B cell (primary cell): ENCODE data around the gene MTG2. TPM values are rescaled to one million over a fixed set of nuclear protein-coding genes. Genes with fewer than 3 reads are reported as not detected.

ENCODE experiments used
- ATAC-seq: fragments of 200-7000 bp; cut with Tn5 transposase; one replicate; pipeline ENCODE4 v1.10.0; 2021; ENCODE audit warnings: low read depth, mild to moderate bottlenecking, moderate number of reproducible peaks, moderate library complexity
- CTCF ChIA-PET: fragments of 350-600 bp; sonication (Branson Sonifier 250); formaldehyde crosslinking; loops from one replicate; lab custom pipeline; 2021; ENCODE audit warnings: antibody characterized with exemption, inconsistent platforms; lab: Charles Lee
- POLR2A ChIA-PET: fragments of 350-600 bp; sonication (Branson Sonifier 250); formaldehyde crosslinking; loops from one replicate; lab custom pipeline; 2021; ENCODE audit warnings: antibody characterized with exemption; lab: Charles Lee
- DNase-seq: peaks from one replicate; pipeline ENCODE4 v3.0.0; 2013
- H2AFZ ChIP-seq: 2 replicates; pipeline ENCODE4 v1.6.1; 2012; ENCODE audit warnings: mild to moderate bottlenecking, low read depth, low read length; ENCODE audit not compliant: insufficient read depth, poor library complexity, severe bottlenecking
- H3K27ac ChIP-seq, 2 donors: 1 replicate in 1 of 2; 2 replicates in 1 of 2; pipeline ENCODE4 v1.5.1; 2012 to 2013; ENCODE audit warnings: low read length in 2 of 2, mild to moderate bottlenecking in 2 of 2, moderate library complexity in 1 of 2
- H3K27me3 ChIP-seq, 4 experiments: fragments of 200-600 bp in 1 of 4; sonication (generic) in 1 of 4; replicated peaks in 1 of 4; 1 replicate in 2 of 4; 2 replicates in 2 of 4; pipeline versions ENCODE4 v1.6.1 to v1.7.0; 2013 to 2016; ENCODE audit warnings: low read length in 3 of 4, mild to moderate bottlenecking in 2 of 4, mixed read lengths in 1 of 4, moderate library complexity in 1 of 4; ENCODE audit not compliant: insufficient read depth in 4 of 4, control insufficient read depth in 3 of 4; ENCODE audit errors: control extremely low read depth in 1 of 4
- H3K36me3 ChIP-seq, 2 experiments: replicated peaks in 1 of 2; 1 replicate in 1 of 2; 2 replicates in 1 of 2; pipeline versions ENCODE4 v1.6.1 to v1.7.1; 2013; ENCODE audit warnings: low read length in 1 of 2; ENCODE audit not compliant: insufficient read depth in 2 of 2, control insufficient read depth in 1 of 2; ENCODE audit errors: control extremely low read depth in 1 of 2, extremely low read depth in 1 of 2
- H3K4me1 ChIP-seq, 2 donors: fragments of 200-600 bp in 1 of 2; sonication (generic) in 1 of 2; 1 replicate in 1 of 2; 2 replicates in 1 of 2; pipeline versions ENCODE4 v1.5.1 to v1.6.1; 2013 to 2017; ENCODE audit warnings: low read length in 2 of 2; ENCODE audit not compliant: control insufficient read depth in 2 of 2, insufficient read depth in 2 of 2
- H3K4me2 ChIP-seq: replicated peaks from 2 replicates; pipeline ENCODE3; 2012; ENCODE audit warnings: mild to moderate bottlenecking, low read depth, low read length; ENCODE audit not compliant: poor library complexity, severe bottlenecking
- H3K4me3 ChIP-seq, 5 experiments: fragments of 200-600 bp in 1 of 5; sonication (generic) in 1 of 5; 1 replicate in 3 of 5; 2 replicates in 2 of 5; pipeline versions ENCODE4 v1.5.1 to v1.7.0; 2011 to 2016; ENCODE audit warnings: low read length in 4 of 5, mild to moderate bottlenecking in 4 of 5, low read depth in 2 of 5, control low read depth in 1 of 5, moderate library complexity in 1 of 5; ENCODE audit not compliant: insufficient read depth in 1 of 5; ENCODE audit errors: control extremely low read depth in 1 of 5, extremely low read depth in 1 of 5
- H3K79me2 ChIP-seq: fragments of 200-600 bp; sonication (generic); one replicate; pipeline ENCODE4 v1.6.0; 2016; ENCODE audit warnings: low read length; ENCODE audit not compliant: control insufficient read depth, insufficient read depth
- H3K9ac ChIP-seq: fragments of 200-600 bp; sonication (generic); 2 replicates; pipeline ENCODE4 v1.6.1; 2017; ENCODE audit warnings: mild to moderate bottlenecking, low read length, moderate library complexity
- H3K9me3 ChIP-seq, 3 donors: one replicate each; pipeline versions ENCODE4 v1.6.1 to v1.7.1; 2013; ENCODE audit warnings: low read length in 2 of 3; ENCODE audit not compliant: control insufficient read depth in 2 of 3, insufficient read depth in 1 of 3; ENCODE audit errors: control extremely low read depth in 1 of 3
- H4K20me1 ChIP-seq: 2 replicates; pipeline ENCODE4 v1.6.0; 2012; ENCODE audit warnings: mild to moderate bottlenecking, low read length; ENCODE audit not compliant: insufficient read depth, control insufficient read depth, poor library complexity, severe bottlenecking
- H3K27ac Mint-ChIP-seq: one replicate; pipeline ENCODE4 v1.8.0; 2021; ENCODE audit warnings: mixed read lengths
- H3K27me3 Mint-ChIP-seq: one replicate; pipeline ENCODE4 v1.8.0; 2021; ENCODE audit warnings: mixed read lengths
- H3K4me1 Mint-ChIP-seq: one replicate; pipeline ENCODE4 v1.8.0; 2021; ENCODE audit warnings: mixed read lengths
- H3K4me3 Mint-ChIP-seq: one replicate; pipeline ENCODE4 v1.8.0; 2021; ENCODE audit warnings: mixed read lengths
- H3K9me3 Mint-ChIP-seq: one replicate; pipeline ENCODE4 v1.8.0; 2022; ENCODE audit warnings: mixed read lengths; ENCODE audit not compliant: insufficient read depth
- EZH2 ChIP-seq: IDR thresholded peaks from 2 replicates; pipeline ENCODE4 v1.6.1; 2012; ENCODE audit warnings: borderline replicate concordance, low read depth, mild to moderate bottlenecking, moderate library complexity, low read length; ENCODE audit not compliant: insufficient read depth, poor library complexity, severe bottlenecking
- WGBS: methylation state at CpG from one replicate; pipeline ENCODE4 v1.1.5; 2013; ENCODE audit warnings: missing lambda C conversion rate; ENCODE audit not compliant: insufficient coverage; 5-methylcytosine and 5-hydroxymethylcytosine counted together
- intact Hi-C: fragments of 100-400 bp; cut with micrococcal nuclease; formaldehyde crosslinking; loops from one replicate; pipeline ENCODE4 v1.10.0; 2022
- polyA plus RNA-seq: library from polyadenylated mRNA; depleted of rRNA; stranded (reverse); fragments of >200 nt; gene quantifications from 2 replicates; pipeline ENCODE4 v1.2.3, GENCODE V29; 2012
- total RNA-seq, 2 donors: library from RNA; stranded (reverse); fragments of 120-200 nt in 1 of 2; gene quantifications; 1 replicate in 1 of 2; 2 replicates in 1 of 2; pipeline versions ENCODE4 v1.2.3 to v1.2.4, GENCODE V29; 2013 to 2022
- TF ChIP-seq, protein P1 (sequence below): fragments of 200-600 bp; IDR thresholded peaks from one replicate; pipeline ENCODE4 v1.8.0; 2022; ENCODE audit warnings: antibody characterized with exemption, mild to moderate bottlenecking

The MTG2 gene
- total and polyA plus RNA-seq, 2 donors (not counting 1 experiment from before 2014, with no cell fraction given): 29.6 to 48.4 TPM

- DNase-seq: no peak
- ChIA-PET POLR2A (no interaction called here), CTCF (no interaction called here)
- 96% methylated on average over 19 of the region's 19 CpGs for WGBS
- no peak overlapping the region for H3K27ac ChIP-seq
- H3K4me2 ChIP-seq: no peak overlapping the region
- intact Hi-C loops: no loop called here
- peaks cover 0 to 27% of the 10 kb centered on the region in 2 experiments for H3K36me3 ChIP-seq
- peaks cover 95% of the 10 kb centered on the region for H4K20me1 ChIP-seq
- Mint-ChIP-seq H3K4me1 (peaks cover 31% of the 10 kb centered on the region), H3K27ac (no peak overlapping the region), H3K9me3 (no peaks in the 10 kb centered on the region), H3K4me3 (no peak overlapping the region), H3K27me3 (no peaks in the 10 kb centered on the region)
- H3K9ac ChIP-seq: no peak overlapping the region
- H2AFZ ChIP-seq: no peak overlapping the region
- no peak overlapping the region for H3K4me3 ChIP-seq
- peaks cover 9 to 16% of the 10 kb centered on the region in 2 donors for H3K4me1 ChIP-seq
- peaks cover 99% of the 10 kb centered on the region for H3K79me2 ChIP-seq
- no peaks in the 10 kb centered on the region for H3K9me3 ChIP-seq
- no peak for TF ChIP-seq EZH2
- TF ChIP-seq, protein P1, sequence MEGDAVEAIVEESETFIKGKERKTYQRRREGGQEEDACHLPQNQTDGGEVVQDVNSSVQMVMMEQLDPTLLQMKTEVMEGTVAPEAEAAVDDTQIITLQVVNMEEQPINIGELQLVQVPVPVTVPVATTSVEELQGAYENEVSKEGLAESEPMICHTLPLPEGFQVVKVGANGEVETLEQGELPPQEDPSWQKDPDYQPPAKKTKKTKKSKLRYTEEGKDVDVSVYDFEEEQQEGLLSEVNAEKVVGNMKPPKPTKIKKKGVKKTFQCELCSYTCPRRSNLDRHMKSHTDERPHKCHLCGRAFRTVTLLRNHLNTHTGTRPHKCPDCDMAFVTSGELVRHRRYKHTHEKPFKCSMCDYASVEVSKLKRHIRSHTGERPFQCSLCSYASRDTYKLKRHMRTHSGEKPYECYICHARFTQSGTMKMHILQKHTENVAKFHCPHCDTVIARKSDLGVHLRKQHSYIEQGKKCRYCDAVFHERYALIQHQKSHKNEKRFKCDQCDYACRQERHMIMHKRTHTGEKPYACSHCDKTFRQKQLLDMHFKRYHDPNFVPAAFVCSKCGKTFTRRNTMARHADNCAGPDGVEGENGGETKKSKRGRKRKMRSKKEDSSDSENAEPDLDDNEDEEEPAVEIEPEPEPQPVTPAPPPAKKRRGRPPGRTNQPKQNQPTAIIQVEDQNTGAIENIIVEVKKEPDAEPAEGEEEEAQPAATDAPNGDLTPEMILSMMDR: no peak
- no peaks in the 10 kb centered on the region for H3K27me3 ChIP-seq
- no peak for ATAC-seq
Observed at GRCh38 chr20:62245911-62246280, 63.1 kb downstream of the MTG2 start.

- POLR2A ChIA-PET: no interaction called here
- Mint-ChIP-seq H3K4me3 (no peak overlapping the region), H3K27ac (no peak overlapping the region), H3K27me3 (no peaks in the 10 kb centered on the region), H3K4me1 (peaks cover 29% of the 10 kb centered on the region), H3K9me3 (no peaks in the 10 kb centered on the region)
- H3K9me3 ChIP-seq: no peaks in the 10 kb centered on the region
- intact Hi-C loops: no loop called here
- peaks cover 0 to 27% of the 10 kb centered on the region in 2 experiments for H3K36me3 ChIP-seq
- H3K4me1 ChIP-seq: peaks cover 9 to 16% of the 10 kb centered on the region in 2 donors
- WGBS: 90% methylated on average over 8 of the region's 8 CpGs
- H2AFZ ChIP-seq: no peak overlapping the region
- DNase-seq (no peak), ATAC-seq (no peak)
- H3K27me3 ChIP-seq: no peaks in the 10 kb centered on the region
- no peak overlapping the region for H3K27ac ChIP-seq
- CTCF ChIA-PET: no interaction called here
- H3K4me3 ChIP-seq: no peak overlapping the region
- H3K79me2 ChIP-seq: peaks cover 99% of the 10 kb centered on the region
- TF ChIP-seq EZH2: no peak
- TF ChIP-seq, protein P1: no peak
- peaks cover 92% of the 10 kb centered on the region for H4K20me1 ChIP-seq
- no peak overlapping the region for H3K9ac ChIP-seq
- no peak overlapping the region for H3K4me2 ChIP-seq
Observed at GRCh38 chr20:62246431-62246830, 63.6 kb downstream of the MTG2 start.
